ENCODE data around the gene TMED10.

The TMED10 gene

DNA sequence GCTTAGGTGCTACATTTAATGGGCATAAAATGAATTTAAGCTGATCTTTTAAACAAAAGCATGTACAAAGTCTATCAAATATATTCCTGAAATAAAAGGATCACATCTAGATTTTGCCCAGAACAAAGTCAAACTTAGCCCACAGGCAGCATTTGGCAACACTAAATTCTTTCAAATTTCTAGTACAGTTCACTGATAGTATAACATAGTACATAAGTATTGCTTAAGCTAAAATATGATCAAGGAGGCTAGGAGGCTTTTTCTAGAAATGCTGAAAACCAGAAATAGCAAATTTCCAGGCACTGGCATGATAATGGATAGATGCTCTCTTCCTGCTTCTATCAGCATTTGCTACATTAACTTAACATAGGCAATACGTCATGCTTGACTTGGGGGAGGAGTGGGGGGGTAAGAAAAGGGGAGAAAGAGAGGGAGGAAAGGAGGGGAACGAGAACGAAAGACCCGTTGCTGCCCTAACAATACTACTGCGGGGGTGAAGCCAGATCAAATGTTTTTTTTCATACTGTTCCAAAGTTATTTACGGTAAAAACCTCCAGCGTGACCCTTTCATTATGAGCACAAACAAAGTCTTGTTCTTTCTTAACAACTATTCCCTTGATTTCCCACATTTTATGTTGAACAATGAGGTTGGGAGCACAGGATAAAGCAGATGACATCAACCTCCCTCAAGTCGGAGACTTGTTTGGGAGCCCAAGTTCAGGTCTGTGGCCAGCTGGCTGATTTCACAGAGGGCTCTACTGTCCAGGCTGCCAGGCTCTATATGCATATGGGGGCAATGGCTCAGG lies 10.6 kb downstream of the TMED10 start (continued):
- TF ChIP-seq, protein P1, sequence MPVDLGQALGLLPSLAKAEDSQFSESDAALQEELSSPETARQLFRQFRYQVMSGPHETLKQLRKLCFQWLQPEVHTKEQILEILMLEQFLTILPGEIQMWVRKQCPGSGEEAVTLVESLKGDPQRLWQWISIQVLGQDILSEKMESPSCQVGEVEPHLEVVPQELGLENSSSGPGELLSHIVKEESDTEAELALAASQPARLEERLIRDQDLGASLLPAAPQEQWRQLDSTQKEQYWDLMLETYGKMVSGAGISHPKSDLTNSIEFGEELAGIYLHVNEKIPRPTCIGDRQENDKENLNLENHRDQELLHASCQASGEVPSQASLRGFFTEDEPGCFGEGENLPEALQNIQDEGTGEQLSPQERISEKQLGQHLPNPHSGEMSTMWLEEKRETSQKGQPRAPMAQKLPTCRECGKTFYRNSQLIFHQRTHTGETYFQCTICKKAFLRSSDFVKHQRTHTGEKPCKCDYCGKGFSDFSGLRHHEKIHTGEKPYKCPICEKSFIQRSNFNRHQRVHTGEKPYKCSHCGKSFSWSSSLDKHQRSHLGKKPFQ (tag by site-specific recombination; IDR thresholded peaks at IDR 0.05), result no peak

DNA sequence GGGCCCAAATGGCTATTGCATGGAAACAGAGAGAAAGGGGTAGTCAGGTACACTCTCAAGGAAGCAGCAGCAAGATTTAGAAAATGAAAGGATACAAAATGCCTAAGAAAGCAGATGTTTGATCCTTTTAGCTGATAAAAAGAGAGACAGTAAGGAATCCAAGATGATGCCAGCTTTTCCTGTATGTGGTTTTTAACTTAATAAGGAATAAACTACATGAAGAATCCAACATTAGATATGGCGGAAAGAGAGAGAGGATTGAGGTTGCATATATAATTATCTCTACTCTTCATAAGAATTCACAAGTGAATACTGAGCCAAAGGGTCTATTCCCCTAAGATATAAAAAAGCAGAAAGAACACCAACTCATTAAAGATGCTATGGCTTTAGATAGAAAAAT lies 11.6 kb downstream of the TMED10 start:
- Histone ChIP-seq H3K36me3 (ENCODE audit: control insufficient read depth in 2 of 2, insufficient read depth in 1 of 2, low read length in 2 of 2) (peaks cover 0 to 4% of the 10 kb centered on the region in 2 experiments; a peak in 1 of 3 replicates), H3K9me3 (ENCODE audit: control insufficient read depth, insufficient read depth, low read depth, low read length) (no peaks in the 10 kb centered on the region; the same call in 1 of the 2 replicates), H3K4me3 (ENCODE audit: low read depth, low read length) (no peak overlapping the region), H3K27ac (ENCODE audit: extremely low read depth, low read depth, low read length) (no peak overlapping the region), H3K4me1 (ENCODE audit: control insufficient read depth, insufficient read depth, low read length) (peaks cover 17% of the 10 kb centered on the region)
- TF ChIP-seq HOXA7 (CRISPR knock-in tag; IDR thresholded peaks at IDR 0.05; ENCODE audit: borderline replicate concordance) (no peak), BCL11A (tag by site-specific recombination; IDR thresholded peaks at IDR 0.05; ENCODE audit: low read depth) (no peak), ZNF214 (tag by site-specific recombination; IDR thresholded peaks at IDR 0.05; ENCODE audit: borderline replicate concordance) (no peak), ZFP69B (tag by site-specific recombination; IDR thresholded peaks at IDR 0.05) (no peak), ZNF221 (tag by site-specific recombination; IDR thresholded peaks at IDR 0.05; ENCODE audit: borderline replicate concordance) (no peak), SCRT2 (tag by site-specific recombination; IDR thresholded peaks at IDR 0.05) (no peak), SP7 (tag by site-specific recombination; IDR thresholded peaks at IDR 0.05) (no peak)
- TF ChIP-seq, protein P2, sequence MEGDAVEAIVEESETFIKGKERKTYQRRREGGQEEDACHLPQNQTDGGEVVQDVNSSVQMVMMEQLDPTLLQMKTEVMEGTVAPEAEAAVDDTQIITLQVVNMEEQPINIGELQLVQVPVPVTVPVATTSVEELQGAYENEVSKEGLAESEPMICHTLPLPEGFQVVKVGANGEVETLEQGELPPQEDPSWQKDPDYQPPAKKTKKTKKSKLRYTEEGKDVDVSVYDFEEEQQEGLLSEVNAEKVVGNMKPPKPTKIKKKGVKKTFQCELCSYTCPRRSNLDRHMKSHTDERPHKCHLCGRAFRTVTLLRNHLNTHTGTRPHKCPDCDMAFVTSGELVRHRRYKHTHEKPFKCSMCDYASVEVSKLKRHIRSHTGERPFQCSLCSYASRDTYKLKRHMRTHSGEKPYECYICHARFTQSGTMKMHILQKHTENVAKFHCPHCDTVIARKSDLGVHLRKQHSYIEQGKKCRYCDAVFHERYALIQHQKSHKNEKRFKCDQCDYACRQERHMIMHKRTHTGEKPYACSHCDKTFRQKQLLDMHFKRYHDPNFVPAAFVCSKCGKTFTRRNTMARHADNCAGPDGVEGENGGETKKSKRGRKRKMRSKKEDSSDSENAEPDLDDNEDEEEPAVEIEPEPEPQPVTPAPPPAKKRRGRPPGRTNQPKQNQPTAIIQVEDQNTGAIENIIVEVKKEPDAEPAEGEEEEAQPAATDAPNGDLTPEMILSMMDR (tag by site-specific recombination; IDR thresholded peaks at IDR 0.05), result no peak
- TF ChIP-seq, protein P3, sequence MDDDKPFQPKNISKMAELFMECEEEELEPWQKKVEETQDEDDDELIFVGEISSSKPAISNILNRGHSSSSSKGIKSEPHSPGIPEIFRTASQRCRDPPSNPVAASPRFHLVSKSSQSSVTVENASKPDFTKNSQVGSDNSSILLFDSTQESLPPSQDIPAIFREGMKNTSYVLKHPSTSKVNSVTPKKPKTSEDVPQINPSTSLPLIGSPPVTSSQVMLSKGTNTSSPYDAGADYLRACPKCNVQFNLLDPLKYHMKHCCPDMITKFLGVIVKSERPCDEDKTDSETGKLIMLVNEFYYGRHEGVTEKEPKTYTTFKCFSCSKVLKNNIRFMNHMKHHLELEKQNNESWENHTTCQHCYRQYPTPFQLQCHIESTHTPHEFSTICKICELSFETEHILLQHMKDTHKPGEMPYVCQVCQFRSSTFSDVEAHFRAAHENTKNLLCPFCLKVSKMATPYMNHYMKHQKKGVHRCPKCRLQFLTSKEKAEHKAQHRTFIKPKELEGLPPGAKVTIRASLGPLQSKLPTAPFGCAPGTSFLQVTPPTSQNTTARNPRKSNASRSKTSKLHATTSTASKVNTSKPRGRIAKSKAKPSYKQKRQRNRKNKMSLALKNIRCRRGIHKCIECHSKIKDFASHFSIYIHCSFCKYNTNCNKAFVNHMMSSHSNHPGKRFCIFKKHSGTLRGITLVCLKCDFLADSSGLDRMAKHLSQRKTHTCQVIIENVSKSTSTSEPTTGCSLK (tag by site-specific recombination; IDR thresholded peaks at IDR 0.05), result no peak
- TF ChIP-seq, protein P4, sequence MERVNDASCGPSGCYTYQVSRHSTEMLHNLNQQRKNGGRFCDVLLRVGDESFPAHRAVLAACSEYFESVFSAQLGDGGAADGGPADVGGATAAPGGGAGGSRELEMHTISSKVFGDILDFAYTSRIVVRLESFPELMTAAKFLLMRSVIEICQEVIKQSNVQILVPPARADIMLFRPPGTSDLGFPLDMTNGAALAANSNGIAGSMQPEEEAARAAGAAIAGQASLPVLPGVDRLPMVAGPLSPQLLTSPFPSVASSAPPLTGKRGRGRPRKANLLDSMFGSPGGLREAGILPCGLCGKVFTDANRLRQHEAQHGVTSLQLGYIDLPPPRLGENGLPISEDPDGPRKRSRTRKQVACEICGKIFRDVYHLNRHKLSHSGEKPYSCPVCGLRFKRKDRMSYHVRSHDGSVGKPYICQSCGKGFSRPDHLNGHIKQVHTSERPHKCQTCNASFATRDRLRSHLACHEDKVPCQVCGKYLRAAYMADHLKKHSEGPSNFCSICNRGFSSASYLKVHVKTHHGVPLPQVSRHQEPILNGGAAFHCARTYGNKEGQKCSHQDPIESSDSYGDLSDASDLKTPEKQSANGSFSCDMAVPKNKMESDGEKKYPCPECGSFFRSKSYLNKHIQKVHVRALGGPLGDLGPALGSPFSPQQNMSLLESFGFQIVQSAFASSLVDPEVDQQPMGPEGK (tag by site-specific recombination; IDR thresholded peaks at IDR 0.05), result no peak
- TF ChIP-seq, protein P5, sequence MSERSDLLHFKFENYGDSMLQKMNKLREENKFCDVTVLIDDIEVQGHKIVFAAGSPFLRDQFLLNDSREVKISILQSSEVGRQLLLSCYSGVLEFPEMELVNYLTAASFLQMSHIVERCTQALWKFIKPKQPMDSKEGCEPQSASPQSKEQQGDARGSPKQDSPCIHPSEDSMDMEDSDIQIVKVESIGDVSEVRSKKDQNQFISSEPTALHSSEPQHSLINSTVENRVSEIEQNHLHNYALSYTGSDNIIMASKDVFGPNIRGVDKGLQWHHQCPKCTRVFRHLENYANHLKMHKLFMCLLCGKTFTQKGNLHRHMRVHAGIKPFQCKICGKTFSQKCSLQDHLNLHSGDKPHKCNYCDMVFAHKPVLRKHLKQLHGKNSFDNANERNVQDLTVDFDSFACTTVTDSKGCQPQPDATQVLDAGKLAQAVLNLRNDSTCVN (tag by site-specific recombination; optimal IDR thresholded peaks at IDR 0.05), result no peak
- TF ChIP-seq, protein P6, sequence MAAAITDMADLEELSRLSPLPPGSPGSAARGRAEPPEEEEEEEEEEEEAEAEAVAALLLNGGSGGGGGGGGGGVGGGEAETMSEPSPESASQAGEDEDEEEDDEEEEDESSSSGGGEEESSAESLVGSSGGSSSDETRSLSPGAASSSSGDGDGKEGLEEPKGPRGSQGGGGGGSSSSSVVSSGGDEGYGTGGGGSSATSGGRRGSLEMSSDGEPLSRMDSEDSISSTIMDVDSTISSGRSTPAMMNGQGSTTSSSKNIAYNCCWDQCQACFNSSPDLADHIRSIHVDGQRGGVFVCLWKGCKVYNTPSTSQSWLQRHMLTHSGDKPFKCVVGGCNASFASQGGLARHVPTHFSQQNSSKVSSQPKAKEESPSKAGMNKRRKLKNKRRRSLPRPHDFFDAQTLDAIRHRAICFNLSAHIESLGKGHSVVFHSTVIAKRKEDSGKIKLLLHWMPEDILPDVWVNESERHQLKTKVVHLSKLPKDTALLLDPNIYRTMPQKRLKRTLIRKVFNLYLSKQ (tag by site-specific recombination; IDR thresholded peaks at IDR 0.05; ENCODE audit: borderline replicate concordance), result no peak
- TF ChIP-seq, protein P7, sequence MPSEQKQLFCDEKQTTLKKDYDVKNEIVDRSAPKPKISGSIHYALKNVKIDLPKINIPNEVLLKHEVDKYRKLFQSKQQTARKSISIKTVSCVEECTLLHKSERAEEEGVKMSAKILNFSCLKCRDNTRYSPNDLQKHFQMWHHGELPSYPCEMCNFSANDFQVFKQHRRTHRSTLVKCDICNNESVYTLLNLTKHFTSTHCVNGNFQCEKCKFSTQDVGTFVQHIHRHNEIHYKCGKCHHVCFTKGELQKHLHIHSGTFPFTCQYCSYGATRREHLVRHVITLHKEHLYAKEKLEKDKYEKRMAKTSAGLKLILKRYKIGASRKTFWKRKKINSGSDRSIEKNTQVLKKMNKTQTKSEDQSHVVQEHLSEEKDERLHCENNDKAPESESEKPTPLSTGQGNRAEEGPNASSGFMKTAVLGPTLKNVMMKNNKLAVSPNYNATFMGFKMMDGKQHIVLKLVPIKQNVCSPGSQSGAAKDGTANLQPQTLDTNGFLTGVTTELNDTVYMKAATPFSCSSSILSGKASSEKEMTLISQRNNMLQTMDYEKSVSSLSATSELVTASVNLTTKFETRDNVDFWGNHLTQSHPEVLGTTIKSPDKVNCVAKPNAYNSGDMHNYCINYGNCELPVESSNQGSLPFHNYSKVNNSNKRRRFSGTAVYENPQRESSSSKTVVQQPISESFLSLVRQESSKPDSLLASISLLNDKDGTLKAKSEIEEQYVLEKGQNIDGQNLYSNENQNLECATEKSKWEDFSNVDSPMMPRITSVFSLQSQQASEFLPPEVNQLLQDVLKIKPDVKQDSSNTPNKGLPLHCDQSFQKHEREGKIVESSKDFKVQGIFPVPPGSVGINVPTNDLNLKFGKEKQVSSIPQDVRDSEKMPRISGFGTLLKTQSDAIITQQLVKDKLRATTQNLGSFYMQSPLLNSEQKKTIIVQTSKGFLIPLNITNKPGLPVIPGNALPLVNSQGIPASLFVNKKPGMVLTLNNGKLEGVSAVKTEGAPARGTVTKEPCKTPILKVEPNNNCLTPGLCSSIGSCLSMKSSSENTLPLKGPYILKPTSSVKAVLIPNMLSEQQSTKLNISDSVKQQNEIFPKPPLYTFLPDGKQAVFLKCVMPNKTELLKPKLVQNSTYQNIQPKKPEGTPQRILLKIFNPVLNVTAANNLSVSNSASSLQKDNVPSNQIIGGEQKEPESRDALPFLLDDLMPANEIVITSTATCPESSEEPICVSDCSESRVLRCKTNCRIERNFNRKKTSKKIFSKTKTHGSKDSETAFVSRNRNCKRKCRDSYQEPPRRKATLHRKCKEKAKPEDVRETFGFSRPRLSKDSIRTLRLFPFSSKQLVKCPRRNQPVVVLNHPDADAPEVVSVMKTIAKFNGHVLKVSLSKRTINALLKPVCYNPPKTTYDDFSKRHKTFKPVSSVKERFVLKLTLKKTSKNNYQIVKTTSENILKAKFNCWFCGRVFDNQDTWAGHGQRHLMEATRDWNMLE (tag by site-specific recombination; conservative IDR thresholded peaks at IDR 0.05; ENCODE audit: low read depth), result no peak
- POLR2A ChIA-PET, result no interaction called here
- CTCF ChIA-PET, result interaction anchor here (0.7 kb wide), 1 partner anchor 172 kb away, joined by 3 read pairs; no protein-coding TSS in a partner anchor
